Ramos (cell line): Measurements from ENCODE around the gene TTC28.

Experiments used
- in situ Hi-C: fragments of 300-500 bp; cut with MboI; formaldehyde crosslinking; loops from one replicate; pipeline ENCODE4 v1.14.3; 2022; ENCODE audit warnings: low sequenced_read_pairs; ENCODE audit not compliant: unreplicated experiment

The TTC28 gene

DNA sequence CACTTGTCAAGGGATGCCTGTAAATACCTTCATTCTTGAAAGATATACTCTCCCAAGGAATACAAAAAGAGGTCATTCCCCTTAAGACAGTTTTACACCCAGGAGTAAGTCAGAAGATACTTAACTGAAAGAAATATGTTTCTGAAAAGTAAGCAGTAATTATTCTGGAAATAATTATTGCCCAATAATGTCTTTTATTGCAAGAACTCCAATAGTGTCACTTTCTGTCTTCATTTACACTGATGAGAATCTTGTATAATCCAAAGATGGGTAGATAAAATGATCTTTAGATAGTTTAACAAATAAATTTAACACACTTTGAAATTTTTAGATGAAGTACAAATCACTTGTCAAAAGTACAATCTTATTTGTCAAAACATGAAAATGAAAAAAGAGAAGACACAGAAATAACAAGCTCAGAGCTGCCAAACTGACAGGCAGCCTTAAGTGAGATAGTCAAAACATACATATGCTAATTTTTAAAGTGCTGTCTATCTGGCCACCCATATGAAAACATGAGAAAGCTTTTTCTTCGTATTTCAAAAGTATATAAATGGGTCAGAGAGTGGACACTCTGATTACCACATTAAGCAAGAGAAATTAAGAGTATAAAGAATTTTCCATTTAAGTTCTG, 225.1 kb downstream of the TTC28 start:
- in situ Hi-C loops: no loop called here

DNA sequence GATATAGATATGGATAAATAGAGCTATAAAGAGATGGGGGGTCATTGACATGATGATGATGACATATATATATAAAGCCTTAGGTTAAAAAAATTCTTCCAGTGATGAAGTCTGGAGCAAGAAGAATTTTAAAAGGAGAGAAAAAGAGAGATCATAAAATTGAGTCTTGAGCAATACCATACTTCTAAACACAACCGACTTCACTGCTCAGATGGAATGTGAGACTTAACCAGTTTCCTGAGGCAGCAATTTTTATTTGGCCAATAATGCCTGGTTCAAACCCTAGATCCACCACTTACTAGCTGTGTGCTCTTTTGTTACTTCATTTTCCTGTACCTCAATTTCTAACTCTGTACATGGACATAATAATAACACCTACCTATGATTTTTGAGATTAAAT, 229.5 kb downstream of the TTC28 start:
- in situ Hi-C loops: no loop called here

DNA sequence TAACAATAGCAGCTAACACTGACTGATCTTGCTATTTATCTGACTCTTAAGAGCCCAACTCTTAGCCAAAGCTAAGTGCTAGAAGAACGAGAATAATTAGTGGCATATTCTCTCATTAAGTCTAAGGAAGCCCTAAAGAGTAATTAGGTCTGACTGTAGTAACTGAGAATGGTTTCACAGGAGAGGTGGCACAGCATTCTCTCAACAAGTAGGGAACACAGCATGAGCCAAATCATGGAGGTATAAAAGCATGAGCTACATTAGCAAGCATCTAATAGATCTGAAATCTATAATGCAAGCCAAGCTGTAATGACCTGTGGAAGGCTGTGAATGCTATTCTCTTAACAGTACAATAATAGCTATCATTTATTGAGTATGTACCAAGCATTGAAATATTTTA, 230.6 kb downstream of the TTC28 start:
- in situ Hi-C loops: no loop called here

DNA sequence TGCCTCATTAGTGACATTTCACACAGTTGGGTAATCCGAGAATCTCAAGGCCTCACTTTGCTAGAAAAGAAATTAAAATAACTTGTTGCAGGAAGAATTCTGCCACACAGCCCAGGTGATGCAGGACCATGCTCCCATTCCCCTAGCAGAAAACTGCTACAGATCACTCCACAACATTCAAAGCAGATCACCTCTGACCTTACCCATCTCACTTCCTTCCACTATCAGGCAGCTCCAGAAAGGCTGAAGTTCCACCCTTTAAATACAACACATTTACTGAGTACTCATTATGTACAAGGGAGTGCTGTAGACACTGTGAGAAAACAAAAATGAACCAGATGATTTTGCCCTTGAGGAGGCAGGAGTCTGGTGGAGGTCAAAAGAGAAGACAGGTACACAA, 231.0 kb downstream of the TTC28 start:
- in situ Hi-C loops: no loop called here

DNA sequence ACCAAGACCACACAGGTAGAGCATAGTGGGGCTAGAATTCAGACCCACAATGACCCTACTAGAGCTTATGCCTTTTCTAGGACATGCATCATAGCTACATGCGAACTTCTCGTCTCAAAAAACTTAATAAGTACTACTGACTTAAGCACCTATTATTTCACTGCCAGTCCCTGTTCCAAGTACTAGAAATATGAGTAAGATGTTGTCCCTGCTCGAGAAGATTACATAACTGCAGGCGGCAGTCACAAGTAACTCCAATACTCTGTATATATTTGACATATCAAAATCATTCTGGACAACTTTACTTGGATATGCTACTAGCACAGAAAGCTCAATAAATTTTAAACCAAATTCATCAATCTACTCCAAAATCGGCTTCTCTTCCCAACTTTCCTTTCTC, 235.0 kb downstream of the TTC28 start:
- in situ Hi-C loops: no loop called here

DNA sequence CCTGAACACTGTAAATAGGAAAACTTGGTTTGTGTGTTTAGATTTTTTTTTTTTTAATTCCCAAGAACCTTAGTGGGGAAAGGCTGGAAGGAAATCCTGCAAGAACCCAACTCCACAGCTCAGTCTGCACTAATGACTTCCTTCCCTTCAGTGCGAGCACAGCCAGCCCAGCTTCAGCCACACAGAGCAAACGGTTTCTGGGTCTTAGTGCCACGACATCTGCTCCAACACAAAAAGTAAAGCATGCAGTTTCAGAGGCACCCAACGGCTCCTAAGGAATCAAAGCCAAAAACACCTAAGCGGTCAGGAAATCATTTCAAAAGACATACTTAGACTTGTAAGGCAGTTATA, 236.1 kb downstream of the TTC28 start:
- in situ Hi-C loops: no loop called here

DNA sequence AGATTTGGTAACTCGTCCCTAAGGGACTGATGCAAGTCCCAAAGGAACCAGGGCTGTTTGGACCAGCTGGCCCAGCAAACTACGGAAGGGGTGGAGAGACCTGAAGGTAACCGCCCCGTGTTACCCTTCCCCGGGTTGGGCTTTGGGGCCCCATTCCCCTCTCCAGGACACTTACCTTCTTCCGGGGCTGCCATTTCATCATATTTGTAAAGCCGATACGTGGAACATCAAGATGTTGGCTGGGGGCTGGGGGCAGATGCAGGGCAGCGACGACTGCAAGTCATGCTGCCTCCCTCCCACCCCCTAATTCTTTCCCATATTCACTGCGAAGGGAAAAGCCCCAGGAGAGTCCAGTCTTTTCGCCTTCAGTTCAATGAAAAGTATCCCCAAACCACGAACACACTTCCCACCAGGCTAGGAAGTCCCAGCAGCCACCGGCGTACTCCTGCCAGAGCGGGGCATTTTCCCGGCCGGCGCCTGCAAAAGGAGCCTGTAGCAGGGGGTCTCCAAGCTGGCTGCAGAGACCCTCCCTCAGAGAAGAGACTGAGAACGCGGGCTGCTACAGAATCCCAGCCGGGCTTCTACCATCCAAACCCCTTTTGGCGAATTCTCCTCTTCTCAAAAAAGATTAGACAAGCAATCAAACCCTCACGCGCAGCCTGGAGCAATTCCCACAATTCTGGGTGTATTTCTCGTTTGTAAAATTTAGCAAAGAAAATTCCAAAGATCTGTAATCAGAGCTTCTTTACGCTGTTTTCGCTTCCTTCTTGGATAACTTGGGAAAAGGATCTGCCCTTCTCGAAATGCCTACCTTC, 236.7 kb downstream of the TTC28 start:
- in situ Hi-C loops: no loop called here

DNA sequence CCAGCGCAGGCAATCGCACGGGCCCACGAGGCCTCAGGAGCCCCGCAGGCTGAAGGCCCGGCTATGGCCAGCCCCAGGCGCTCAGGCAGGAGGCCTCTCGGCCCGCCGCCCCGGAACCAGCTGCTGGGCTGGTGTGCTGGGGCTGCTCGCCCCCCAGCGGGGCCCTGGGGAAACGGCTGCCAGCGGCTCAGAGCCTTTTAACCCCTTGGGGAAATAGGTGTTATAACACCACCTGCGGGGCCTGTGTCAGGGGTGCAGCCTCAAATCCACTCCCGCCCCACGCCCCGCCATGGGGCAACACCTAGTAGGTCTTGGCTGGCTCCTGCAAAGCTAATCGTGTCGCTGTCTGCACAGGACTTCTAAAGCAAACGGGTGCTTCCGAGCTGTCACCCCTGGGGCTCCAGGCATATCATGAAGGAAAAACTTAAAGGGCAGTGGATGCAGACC, 237.4 kb downstream of the TTC28 start:
- in situ Hi-C loops: no loop called here

DNA sequence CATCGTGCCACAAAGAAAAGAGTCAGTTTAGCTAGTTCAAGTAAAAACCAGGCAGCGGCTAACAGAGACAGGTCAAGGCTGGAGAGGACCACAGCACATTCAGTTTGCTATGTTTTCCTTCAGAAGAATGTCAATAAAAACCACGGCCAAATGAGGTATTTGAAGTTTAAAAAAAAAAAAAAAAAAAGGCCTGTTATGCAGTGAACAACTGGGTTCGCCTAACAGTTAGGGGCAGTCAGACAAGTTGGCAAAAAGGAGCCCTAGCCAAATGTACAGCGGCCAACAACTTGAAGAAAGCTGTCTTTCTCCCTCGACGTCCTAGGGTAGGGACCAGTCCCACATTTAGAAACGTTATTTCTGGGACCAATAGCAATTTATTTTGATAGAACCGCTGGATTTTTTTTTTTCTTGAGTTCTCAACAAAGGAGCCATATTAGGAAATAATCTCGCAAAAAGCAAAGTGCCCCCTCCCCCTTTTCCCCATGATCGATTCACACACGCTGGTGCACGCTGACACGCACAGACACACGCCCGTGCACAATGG, 237.8 kb downstream of the TTC28 start:
- in situ Hi-C loops: no loop called here

DNA sequence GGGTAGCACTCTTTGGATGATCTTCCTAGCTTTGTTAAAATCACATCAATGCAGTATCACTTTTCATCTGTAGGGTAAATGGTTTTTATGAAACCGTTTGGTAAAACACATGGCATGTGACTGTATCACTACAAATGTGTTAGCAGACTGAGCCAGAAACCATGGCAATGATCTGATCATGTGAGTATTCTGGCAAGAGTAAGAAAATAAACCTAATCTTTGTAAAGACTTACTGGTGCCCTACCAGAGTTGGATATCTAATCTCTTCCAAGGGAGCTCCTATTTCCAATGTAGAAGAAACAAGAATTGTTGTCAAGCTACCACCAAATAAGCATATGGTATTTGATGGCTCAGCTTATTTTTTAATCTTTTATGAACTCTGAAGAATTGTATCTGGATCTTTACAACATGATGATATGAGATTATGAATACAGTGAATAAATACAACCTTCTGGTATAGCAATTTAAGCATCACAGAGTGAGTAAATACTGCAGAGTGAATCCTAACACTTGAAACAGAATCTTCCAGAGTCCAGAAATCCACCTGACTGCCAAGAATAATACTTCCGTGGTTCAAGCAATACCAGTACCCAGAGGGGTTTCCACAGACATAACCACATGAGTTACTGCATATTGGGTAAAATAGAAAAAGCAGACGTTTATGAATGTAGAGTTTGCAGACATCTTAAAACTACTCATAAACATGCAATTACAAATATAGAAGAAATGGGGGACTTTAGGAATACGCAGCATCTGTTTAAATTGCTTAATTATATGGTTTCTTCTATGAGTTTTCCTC, 238.8 kb downstream of the TTC28 start:
- in situ Hi-C loops: no loop called here

DNA sequence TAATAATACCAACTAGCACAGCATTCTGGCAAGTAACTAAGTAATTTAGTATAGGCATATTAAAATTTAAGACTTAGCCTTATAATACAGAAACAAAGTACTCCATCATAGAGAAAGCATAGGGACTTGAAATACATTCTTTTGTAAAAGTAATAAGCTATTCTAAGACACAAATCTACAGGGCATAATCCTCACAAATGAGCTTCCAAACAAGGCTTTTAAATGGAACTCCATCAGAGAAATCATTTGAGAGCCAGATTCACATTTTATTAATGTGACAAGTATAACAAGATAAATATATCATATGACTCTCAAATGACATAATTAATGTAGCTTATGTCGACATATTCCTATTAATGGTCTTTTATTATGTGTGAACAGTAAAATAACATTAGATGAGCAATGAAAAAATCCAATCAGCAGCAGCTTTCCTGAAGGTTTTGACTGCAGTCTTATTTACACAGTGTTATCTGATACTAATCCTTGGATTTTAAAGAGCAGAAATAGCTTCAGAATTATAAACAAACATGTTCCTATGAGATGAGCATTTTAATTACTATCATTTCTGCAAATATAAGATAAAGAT, 241.4 kb downstream of the TTC28 start:
- in situ Hi-C loops: no loop called here

DNA sequence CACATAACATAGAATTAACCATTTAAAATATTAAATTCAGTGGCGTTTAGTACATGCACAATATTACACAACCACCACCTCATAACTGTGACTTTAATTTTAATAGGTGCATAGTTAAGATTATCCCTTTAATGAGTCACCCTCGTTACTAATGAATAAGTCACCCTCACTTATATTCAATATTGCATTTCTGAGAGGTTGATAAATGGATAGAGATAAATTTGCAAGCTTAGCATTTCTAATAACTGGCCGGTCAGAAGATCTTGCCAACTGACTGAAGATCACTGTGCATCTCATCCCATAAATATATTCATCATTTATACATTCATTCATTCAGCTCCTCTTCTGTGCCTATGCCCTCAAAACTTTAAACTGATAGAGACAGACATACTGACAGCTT, 243.7 kb downstream of the TTC28 start:
- in situ Hi-C loops: no loop called here

DNA sequence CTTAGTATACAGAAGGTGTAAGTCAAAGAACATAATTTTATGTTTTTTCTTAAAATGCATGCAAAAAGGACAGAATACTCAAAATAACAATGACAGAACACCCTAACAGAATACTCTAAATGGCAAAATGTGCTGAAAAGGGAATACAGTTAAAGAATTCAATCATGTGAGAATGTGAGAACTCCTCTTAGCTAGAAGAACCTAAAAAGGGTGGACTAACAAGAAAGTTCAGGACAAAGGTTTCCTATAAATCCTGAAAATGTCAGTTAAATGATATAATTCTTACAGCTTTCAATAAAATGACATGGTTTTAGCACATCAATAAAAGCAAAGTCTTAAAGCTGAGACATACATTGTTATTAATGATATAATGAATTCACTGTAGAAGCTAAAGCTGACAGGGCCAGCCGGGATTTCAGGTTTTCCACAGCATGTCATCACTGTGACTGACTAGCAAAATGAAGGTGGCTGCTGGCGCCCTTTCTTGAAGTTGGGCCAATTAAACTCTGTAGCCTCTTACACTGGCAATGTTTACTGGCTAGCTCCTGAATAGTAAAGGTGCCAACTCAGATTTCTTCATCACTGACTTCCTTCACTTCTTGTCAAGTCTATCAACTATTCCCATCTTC, 244.4 kb downstream of the TTC28 start:
- in situ Hi-C loops: no loop called here

DNA sequence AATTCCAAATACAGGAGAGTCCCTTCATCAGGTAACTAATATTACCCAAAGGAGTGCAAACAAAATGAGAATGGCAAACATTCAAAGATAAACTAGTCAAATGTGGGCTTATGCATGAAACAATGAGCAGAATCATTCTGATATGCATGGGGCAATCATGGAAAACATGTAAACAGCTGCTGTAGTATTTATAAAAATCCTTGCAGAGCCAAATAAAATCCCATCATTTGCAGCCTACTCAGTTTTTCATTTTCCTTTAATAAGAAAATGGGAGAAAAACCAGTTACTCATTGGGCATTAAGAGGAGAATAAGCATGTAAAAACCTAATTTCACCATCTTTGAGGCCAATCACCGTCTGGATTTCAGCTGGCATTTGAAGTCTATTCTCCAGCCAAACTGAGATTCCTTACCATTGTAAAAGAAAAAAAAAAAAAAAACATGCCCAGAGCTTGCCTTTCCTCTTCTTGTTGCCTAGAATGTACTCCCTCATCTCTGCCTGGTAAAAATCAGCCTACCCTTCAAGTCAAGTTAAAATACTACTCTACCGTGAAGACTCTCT, 249.1 kb downstream of the TTC28 start:
- in situ Hi-C loops: no loop called here

DNA sequence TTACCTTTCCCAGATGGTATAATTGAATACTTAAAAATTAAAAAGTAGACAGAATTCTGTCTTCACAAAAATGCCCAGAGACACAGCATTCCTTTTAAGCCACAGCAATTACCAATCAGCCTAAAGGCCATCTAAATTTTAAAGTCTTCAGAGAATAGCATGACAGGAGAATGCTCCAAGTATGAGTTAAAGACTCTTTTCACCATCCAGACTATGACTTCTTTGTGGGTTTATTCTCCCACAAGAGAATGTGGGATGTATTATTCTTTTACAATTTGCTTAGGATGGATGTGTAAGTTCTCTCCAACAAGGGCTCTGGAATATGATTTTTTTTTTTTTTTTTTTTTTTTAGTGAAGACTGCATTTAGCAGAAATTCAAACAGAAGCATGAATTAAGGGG, 249.9 kb downstream of the TTC28 start:
- in situ Hi-C loops: no loop called here

DNA sequence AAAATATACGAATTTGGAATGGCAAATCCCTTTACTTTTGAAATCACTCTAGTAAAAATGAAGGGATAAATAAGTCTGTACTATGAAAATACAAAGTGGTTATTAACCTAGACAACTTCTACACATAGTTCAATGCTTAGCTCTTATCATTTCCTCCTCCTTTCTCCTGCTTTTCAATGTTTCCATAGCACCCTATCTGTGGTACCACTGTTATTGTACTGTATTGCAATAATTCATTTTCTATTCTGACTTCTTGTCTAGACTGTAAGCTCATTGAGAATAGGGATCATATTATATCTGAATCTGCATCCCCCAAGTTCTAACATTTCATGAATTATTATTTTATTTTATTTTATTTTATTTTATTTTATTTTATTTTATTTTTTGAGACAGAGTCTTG, 251.4 kb downstream of the TTC28 start:
- in situ Hi-C loops: no loop called here

DNA sequence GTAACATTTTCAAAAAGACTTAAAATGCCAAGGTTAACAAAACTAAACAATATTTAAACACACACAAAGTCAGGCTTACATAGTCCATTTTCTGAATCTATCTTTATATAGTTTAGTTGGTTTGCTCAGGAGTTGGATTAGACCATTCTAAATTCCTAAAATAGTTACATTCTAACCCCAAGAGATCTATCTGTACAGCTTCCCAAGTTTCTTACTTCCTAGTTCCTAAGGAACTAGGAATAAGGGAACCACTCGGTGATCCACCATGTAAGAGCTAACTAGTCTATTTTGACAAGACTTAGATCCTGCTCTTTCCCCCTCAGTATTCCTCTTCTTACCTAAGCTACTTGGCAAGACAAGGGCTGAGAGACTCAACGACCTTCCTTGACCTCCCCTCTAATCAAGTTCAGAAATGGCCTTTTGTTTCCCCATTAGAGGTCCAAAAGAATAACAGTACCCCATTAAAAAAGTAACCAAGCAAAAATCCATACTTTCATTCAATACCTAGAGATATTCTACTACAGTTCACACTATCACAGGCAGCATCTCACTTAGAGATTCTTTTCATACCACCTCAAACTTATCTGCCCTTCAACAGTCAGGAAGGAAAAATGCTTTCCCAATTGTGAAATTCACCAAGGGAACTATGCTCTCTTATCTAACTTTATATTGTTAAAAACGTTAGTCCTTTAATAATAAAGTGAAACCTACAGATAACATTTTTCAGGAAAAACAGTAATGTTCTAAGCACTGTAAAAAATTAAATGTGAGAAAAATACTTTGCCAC, 253.1 kb downstream of the TTC28 start:
- in situ Hi-C loops: no loop called here

DNA sequence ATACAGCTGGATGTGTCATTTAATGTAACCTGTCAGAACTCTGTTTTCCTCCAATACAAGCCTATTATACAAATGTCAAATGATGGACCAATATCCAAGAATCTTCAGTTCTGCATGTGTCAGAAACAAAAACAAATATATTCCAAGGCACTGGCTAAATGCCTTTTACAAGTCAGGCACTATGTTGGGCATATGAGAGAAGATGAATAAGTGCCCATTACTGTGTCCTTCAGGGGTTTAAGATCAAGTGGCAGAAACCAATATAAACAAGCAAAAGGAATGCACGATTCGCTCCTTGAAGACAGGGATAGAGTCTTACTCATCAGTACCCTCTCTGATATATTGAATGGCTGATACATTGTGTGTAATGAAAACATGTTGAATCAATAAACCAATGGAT, 254.4 kb downstream of the TTC28 start:
- in situ Hi-C loops: no loop called here

DNA sequence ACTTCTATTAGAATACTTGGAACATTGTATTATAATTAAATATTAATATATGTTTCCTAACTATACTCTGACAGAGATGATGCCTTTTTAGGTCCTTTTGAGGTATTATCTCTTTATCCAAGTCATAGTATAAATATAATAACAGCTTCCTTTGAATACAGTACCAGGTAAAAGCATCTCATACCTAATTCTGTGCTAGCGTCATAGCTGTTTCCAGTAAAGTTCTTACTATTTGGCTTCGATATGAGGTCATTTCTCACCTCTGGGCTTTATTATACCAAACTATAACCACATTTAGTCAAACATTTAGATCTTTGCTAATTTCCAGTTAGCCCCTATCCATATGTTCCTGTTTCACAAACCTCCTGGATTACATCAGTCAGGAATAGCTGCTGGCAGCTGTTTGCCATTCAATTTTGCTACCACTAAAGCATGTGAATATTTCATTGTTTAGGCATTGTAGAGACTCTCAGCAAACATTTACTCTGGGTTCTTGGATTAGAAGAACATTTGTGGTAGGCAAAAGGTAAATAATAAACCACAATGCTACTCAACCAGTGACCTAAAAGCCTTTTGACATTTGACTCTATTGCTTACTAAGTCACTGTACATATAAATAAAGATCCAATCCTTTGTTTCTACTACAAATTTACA, 255.1 kb downstream of the TTC28 start:
- in situ Hi-C loops: no loop called here
